ENCODE measurements around the gene LRCH2. TPM values are rescaled to one million over a fixed set of nuclear protein-coding genes. Genes with fewer than 3 reads are reported as not detected.

The LRCH2 gene, protein sequence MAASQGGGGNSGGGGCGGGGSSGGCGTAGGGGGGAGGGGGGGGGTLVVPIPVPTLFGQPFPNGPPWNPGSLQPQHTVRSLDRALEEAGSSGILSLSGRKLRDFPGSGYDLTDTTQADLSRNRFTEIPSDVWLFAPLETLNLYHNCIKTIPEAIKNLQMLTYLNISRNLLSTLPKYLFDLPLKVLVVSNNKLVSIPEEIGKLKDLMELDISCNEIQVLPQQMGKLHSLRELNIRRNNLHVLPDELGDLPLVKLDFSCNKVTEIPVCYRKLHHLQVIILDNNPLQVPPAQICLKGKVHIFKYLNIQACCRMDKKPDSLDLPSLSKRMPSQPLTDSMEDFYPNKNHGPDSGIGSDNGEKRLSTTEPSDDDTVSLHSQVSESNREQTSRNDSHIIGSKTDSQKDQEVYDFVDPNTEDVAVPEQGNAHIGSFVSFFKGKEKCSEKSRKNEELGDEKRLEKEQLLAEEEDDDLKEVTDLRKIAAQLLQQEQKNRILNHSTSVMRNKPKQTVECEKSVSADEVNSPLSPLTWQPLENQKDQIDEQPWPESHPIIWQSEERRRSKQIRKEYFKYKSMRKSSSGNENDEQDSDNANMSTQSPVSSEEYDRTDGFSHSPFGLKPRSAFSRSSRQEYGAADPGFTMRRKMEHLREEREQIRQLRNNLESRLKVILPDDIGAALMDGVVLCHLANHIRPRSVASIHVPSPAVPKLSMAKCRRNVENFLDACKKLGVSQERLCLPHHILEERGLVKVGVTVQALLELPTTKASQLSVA
- total RNA-seq = 1.8 and 2.7 TPM in 2 replicates

GRCh38 chrX:115233497-115234455 lies at the start of gene LRCH2:
TSS of gene LRCH2 (minus strand) at chrX:115234096. CDS start at chrX:115234041, 55 bp downstream.

GRCh38 chrX:115189110-115189509 lies 44.8 kb downstream of the LRCH2 start, which contains the start of gene RBMXL3:
TSS of gene RBMXL3 (plus strand) at chrX:115189410. CDS start at chrX:115189442, 32 bp downstream.

Other genes starting within 250 kb of the LRCH2 start
- gene IL13RA2, start 216.5 kb downstream of the LRCH2 start, total RNA-seq = 0.30 TPM in 1 of 2 replicates, not detected in the other
- gene RBMXL3, start 44.7 kb downstream of the LRCH2 start, total RNA-seq = not detected in 2 replicates
- gene LUZP4, start 55.6 kb upstream of the LRCH2 start, total RNA-seq = not detected in 2 replicates

Measured in bronchus fibroblast of lung (primary cell).